HepG2 (cell line): ENCODE results near the gene CARS1. TPM values are rescaled to one million over a fixed set of nuclear protein-coding genes. Genes with fewer than 3 reads are reported as not detected.
A peak's percentile ranks its signal among the peaks of the same experiment; 100 is the strongest.

Source experiments
- ATF1 ChIP-seq: IDR thresholded peaks from 2 replicates; pipeline ENCODE4 v1.6.1; 2016; ENCODE audit warnings: mild to moderate bottlenecking, control low read depth
- CBX1 ChIP-seq: IDR thresholded peaks from one replicate; pipeline ENCODE4 v1.6.1; 2016; ENCODE audit warnings: antibody characterized with exemption, low read depth
- EP300 ChIP-seq, 3 experiments: sonication (generic) in 1 of 3; formaldehyde crosslinking in 1 of 3; IDR thresholded peaks; 2 replicates each; pipeline versions ENCODE4 v1.5.1 to v1.6.1; 2011 to 2020; ENCODE audit warnings: low read depth in 2 of 3, low read length in 2 of 3, borderline replicate concordance in 1 of 3, improper control_type of control experiment in 1 of 3, mild to moderate bottlenecking in 1 of 3, missing genetic modification reagents in 1 of 3, moderate library complexity in 1 of 3
- HNRNPK ChIP-seq: fragments of 200-400 bp; formaldehyde crosslinking; IDR thresholded peaks from 2 replicates; pipeline ENCODE4 v1.6.1; 2018; ENCODE audit warnings: low read length, low read depth, moderate library complexity, mild to moderate bottlenecking; ENCODE audit not compliant: poor library complexity, severe bottlenecking
- IRF2 ChIP-seq: IDR thresholded peaks from 2 replicates; pipeline ENCODE4 v1.6.1; 2018; ENCODE audit warnings: missing genetic modification reagents, missing compliant biosample characterization
- MATR3 ChIP-seq: sonication (generic); formaldehyde crosslinking; IDR thresholded peaks from 2 replicates; pipeline ENCODE4 v1.4.0; 2020; ENCODE audit warnings: missing genetic modification reagents
- MIXL1 ChIP-seq: IDR thresholded peaks from 2 replicates; pipeline ENCODE4 v1.6.1; 2016
- MXD4 ChIP-seq: IDR thresholded peaks from 2 replicates; pipeline ENCODE4 v1.6.1; 2016; ENCODE audit warnings: mild to moderate bottlenecking, missing biosample characterization, missing genetic modification reagents
- MZF1 ChIP-seq: sonication (generic); formaldehyde crosslinking; IDR thresholded peaks from 2 replicates; pipeline ENCODE4 v1.8.1; 2023; ENCODE audit warnings: mild to moderate bottlenecking, missing genetic modification reagents, borderline replicate concordance
- RBFOX2 ChIP-seq: fragments of 200-400 bp; formaldehyde crosslinking; IDR thresholded peaks from 2 replicates; pipeline ENCODE4 v1.6.1; 2017; ENCODE audit warnings: low read depth, mild to moderate bottlenecking, low read length
- RFX3 ChIP-seq: IDR thresholded peaks from 2 replicates; pipeline ENCODE4 v1.6.1; 2016; ENCODE audit warnings: missing biosample characterization, missing genetic modification reagents
- SRY ChIP-seq: sonication (generic); formaldehyde crosslinking; IDR thresholded peaks from 2 replicates; pipeline ENCODE4 v1.8.0; 2022; ENCODE audit warnings: mild to moderate bottlenecking, missing genetic modification reagents
- STAG1 ChIP-seq: sonication (generic); formaldehyde crosslinking; IDR thresholded peaks from 2 replicates; pipeline ENCODE4 v1.4.0; 2020; ENCODE audit warnings: missing genetic modification reagents
- TCF12 ChIP-seq, 2 experiments: fragments of 450-650 bp in 1 of 2; sonication (generic) in 1 of 2; formaldehyde crosslinking in 1 of 2; IDR thresholded peaks; 2 replicates each; pipeline versions ENCODE4 v1.6.1 to v1.8.0; 2017 to 2022; ENCODE audit warnings: antibody characterized with exemption in 1 of 2, mild to moderate bottlenecking in 1 of 2, missing genetic modification reagents in 1 of 2, moderate library complexity in 1 of 2
- TERF1 ChIP-seq: sonication (generic); formaldehyde crosslinking; IDR thresholded peaks from 2 replicates; pipeline ENCODE4 v1.8.0; 2022; ENCODE audit warnings: mild to moderate bottlenecking, missing genetic modification reagents, moderate library complexity
- TGIF2 ChIP-seq: IDR thresholded peaks from 2 replicates; pipeline ENCODE4 v1.6.1; 2016; ENCODE audit warnings: control low read depth, missing compliant biosample characterization
- ZNF263 ChIP-seq: sonication (generic); formaldehyde crosslinking; IDR thresholded peaks from 2 replicates; pipeline ENCODE4 v1.4.0; 2020; ENCODE audit warnings: missing genetic modification reagents
- ZNF446 ChIP-seq: sonication (generic); formaldehyde crosslinking; IDR thresholded peaks from 2 replicates; pipeline ENCODE4 v1.5.0; 2020; ENCODE audit warnings: mild to moderate bottlenecking, missing genetic modification reagents
- ZNF552 ChIP-seq: sonication (generic); formaldehyde crosslinking; IDR thresholded peaks from 2 replicates; pipeline ENCODE4 v1.9.0; 2022; ENCODE audit warnings: missing genetic modification reagents, mild to moderate bottlenecking, borderline replicate concordance
- ZNF562 ChIP-seq: sonication (generic); formaldehyde crosslinking; IDR thresholded peaks from 2 replicates; pipeline ENCODE4 v1.8.0; 2022; ENCODE audit warnings: missing genetic modification reagents, borderline replicate concordance
- ZNF615 ChIP-seq: sonication (generic); formaldehyde crosslinking; IDR thresholded peaks from 2 replicates; pipeline ENCODE4 v1.5.0; 2020; ENCODE audit warnings: mild to moderate bottlenecking, missing genetic modification reagents, borderline replicate concordance
- polyA plus RNA-seq, 8 experiments: library from polyadenylated mRNA; depleted of rRNA in 3 of 8; stranded (reverse) in 7 of 8; unstranded in 1 of 8; fragments of >200 nt; fragmentation: Illumina TruSeq in 4 of 8; extraction: Trizol in 4 of 8; gene quantifications; 2 replicates each; pipeline versions ENCODE4 v1.2.1 to v1.2.3, GENCODE V29; 2011 to 2016; ENCODE audit warnings: low read depth in 4 of 8, missing spikeins in 1 of 8, mixed read lengths in 1 of 8; ENCODE audit not compliant: insufficient read depth in 1 of 8
- total RNA-seq, 5 experiments: library from RNA; depleted of rRNA; stranded (reverse); fragments of >200 nt; fragmentation: Illumina TruSeq; extraction: Trizol; gene quantifications; 2 replicates each; pipeline ENCODE4 v1.2.3, GENCODE V29; 2016; ENCODE audit warnings: low read depth in 1 of 5
- TF ChIP-seq, protein P1 (sequence below): sonication (generic); formaldehyde crosslinking; IDR thresholded peaks from 2 replicates; pipeline ENCODE4 v1.4.0; 2020; ENCODE audit warnings: low read depth, mild to moderate bottlenecking, missing genetic modification reagents
- TF ChIP-seq, protein P2 (sequence below): sonication (generic); formaldehyde crosslinking; IDR thresholded peaks from 2 replicates; pipeline ENCODE4 v1.8.1; 2023; ENCODE audit warnings: mild to moderate bottlenecking, missing genetic modification reagents, borderline replicate concordance

CARS1 gene
- total and polyA plus RNA-seq, 2 of the 13 experiments (the other 11 are each of a cell fraction or from before 2014, with no cell fraction given), result 33.8 to 47.0 TPM

DNA sequence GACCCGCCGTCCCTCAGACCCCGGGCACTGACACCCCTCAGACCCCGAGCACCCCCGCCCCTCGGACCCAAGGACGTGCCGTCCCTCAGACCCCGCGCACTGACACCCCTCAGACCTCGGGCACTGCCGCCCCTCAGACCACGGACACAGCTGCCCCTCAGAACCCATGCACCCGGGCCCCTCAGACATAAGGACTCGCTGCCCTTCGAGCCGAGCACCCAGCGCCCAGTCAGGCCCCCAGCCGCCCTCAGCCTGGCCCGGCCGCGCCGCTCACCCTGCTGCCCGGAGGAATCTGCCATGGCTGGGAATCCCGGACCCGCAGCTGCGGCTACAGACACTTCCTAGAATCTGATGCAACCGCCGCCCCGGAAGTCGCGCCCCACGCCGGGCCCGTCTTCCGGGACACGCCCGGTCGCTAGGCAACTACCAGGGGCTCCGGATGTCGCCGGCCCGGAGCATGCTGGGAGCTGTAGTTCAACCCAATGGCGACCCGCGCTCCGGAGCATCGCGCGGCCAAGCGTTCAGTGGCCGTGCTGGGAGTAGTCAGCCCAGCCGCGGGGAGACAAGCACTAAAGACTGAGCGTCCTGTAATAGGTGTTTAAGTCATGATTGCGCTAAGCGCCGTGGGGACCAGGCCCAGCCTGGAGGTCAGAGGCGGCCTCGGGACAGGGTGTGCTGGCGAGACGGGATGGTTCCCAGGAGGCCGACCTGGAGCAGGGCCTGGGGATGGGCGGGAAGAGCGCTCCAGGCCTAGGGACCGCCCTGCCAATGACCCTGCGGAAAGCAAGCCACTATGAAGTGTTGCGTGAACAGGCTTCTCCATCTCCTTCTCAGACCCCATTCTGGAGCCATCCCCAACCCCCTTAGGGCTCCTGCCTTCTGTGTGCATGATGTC, at the start of gene CARS1 (continued):
- TF ChIP-seq ZNF562, result no peak
- peak; percentile 98 for TF ChIP-seq RFX3
- no peak for TF ChIP-seq TERF1 (CRISPR knock-in tag)
- TF ChIP-seq MATR3, result no peak
- TF ChIP-seq, protein P1, sequence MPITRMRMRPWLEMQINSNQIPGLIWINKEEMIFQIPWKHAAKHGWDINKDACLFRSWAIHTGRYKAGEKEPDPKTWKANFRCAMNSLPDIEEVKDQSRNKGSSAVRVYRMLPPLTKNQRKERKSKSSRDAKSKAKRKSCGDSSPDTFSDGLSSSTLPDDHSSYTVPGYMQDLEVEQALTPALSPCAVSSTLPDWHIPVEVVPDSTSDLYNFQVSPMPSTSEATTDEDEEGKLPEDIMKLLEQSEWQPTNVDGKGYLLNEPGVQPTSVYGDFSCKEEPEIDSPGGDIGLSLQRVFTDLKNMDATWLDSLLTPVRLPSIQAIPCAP (CRISPR knock-in tag), result no peak
- peak; percentile 86 for TF ChIP-seq MXD4 (CRISPR knock-in tag)
- TF ChIP-seq IRF2 (CRISPR knock-in tag), result peak; percentile 71
- TF ChIP-seq ZNF615, result no peak
- 0 out of 2 replicates have a peak, but pooled peaks have one; percentile 64 for TF ChIP-seq SRY (CRISPR knock-in tag)
- TF ChIP-seq ZNF552, result no peak
- peak; percentile 49; the same call in 1 of the 2 replicates for TF ChIP-seq TGIF2 (CRISPR knock-in tag)
- no peak for TF ChIP-seq STAG1 (CRISPR knock-in tag)
- TF ChIP-seq EP300 (IDR thresholded peaks at IDR 0.05; ENCODE audit: low read depth in 2 of 2, low read length in 2 of 2), result peak in 1 of 2 experiments; percentile 29; a peak in 1 of 4 replicates
- TF ChIP-seq EP300 (CRISPR knock-in tag; IDR thresholded peaks at IDR 0.05; ENCODE audit: borderline replicate concordance), result no peak; the same call in 1 of the 2 replicates
- peak; percentile 92 for TF ChIP-seq RBFOX2
- TF ChIP-seq ATF1 (CRISPR knock-in tag), result no peak
- TF ChIP-seq, protein P2, sequence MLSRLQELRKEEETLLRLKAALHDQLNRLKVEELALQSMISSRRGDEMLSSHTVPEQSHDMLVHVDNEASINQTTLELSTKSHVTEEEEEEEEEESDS (CRISPR knock-in tag), result peak; percentile 25; the same call in 1 of the 2 replicates
- TF ChIP-seq HNRNPK, result peak; percentile 48
- no peak for TF ChIP-seq CBX1
- TF ChIP-seq MIXL1 (CRISPR knock-in tag), result peak; percentile 24; the same call in 1 of the 2 replicates
- TF ChIP-seq TCF12 (IDR thresholded peaks at IDR 0.05), result no peak
- no peak for TF ChIP-seq TCF12 (CRISPR knock-in tag; IDR thresholded peaks at IDR 0.05)
- TF ChIP-seq ZNF263, result peak; percentile 43; the same call in 1 of the 2 replicates
- no peak for TF ChIP-seq MZF1
- no peak for TF ChIP-seq ZNF446
